Osteoblast (primary cell): ENCODE results near the gene GLRX. TPM values are rescaled to one million over a fixed set of nuclear protein-coding genes. Genes with fewer than 3 reads are reported as not detected.
"Not testable (repeated sequence)": the region's sequence is repeated elsewhere in the genome, so short reads cannot be mapped to it uniquely, and the experiment has no call there.

Experiments used
- DNase-seq: peaks from one replicate; pipeline ENCODE4 v3.0.0; 2011; ENCODE audit warnings: low spot score, mixed read lengths; ENCODE audit not compliant: insufficient read length; ENCODE audit errors: missing footprints
- H2AFZ ChIP-seq: 2 replicates; pipeline ENCODE4 v1.6.0; 2011; ENCODE audit warnings: mild to moderate bottlenecking, low read length
- H3K27ac ChIP-seq: 2 replicates; pipeline ENCODE4 v1.5.1; 2011; ENCODE audit warnings: mild to moderate bottlenecking, low read depth, low read length, moderate library complexity
- H3K27me3 ChIP-seq: 2 replicates; pipeline ENCODE4 v1.6.0; 2012; ENCODE audit warnings: mild to moderate bottlenecking, control low read depth, inconsistent platforms, low read length, moderate library complexity; ENCODE audit not compliant: insufficient read depth
- H3K36me3 ChIP-seq: 2 replicates; pipeline ENCODE4 v1.5.1; 2011; ENCODE audit warnings: mild to moderate bottlenecking, low read length, control low read depth, moderate library complexity; ENCODE audit not compliant: insufficient read depth
- H3K4me1 ChIP-seq: 2 replicates; pipeline ENCODE4 v1.5.1; 2011; ENCODE audit warnings: mild to moderate bottlenecking, low read length, control low read depth, moderate library complexity; ENCODE audit not compliant: insufficient read depth
- H3K4me2 ChIP-seq: 2 replicates; pipeline ENCODE4 v1.6.0; 2011; ENCODE audit warnings: mild to moderate bottlenecking, low read length; ENCODE audit not compliant: insufficient read depth
- H3K4me3 ChIP-seq: fragments of 200-600 bp; sonication (generic); 3 replicates; pipeline ENCODE4 v1.5.1; 2012; ENCODE audit warnings: mild to moderate bottlenecking, low read length, inconsistent platforms; ENCODE audit not compliant: insufficient read depth
- H3K79me2 ChIP-seq: 2 replicates; pipeline ENCODE4 v1.6.0; 2012; ENCODE audit warnings: mild to moderate bottlenecking, low read length, control low read depth, inconsistent platforms; ENCODE audit not compliant: insufficient read depth
- H3K9me3 ChIP-seq: 2 replicates; pipeline ENCODE4 v1.5.1; 2011; ENCODE audit warnings: low read depth, low read length, control low read depth
- H4K20me1 ChIP-seq: 2 replicates; pipeline ENCODE4 v1.6.0; 2012; ENCODE audit warnings: mild to moderate bottlenecking, low read length, control low read depth; ENCODE audit not compliant: insufficient read depth
- total RNA-seq: library from RNA; depleted of rRNA; stranded (reverse); fragments of >200 nt; gene quantifications from 2 replicates; pipeline ENCODE4 v1.2.3, GENCODE V29; 2012
- TF ChIP-seq, protein P1 (sequence below): IDR thresholded peaks from 2 replicates; pipeline ENCODE4 v1.5.1; 2011; ENCODE audit warnings: mild to moderate bottlenecking, low read depth, low read length, moderate library complexity; ENCODE audit errors: extremely low read depth

Gene GLRX
- total RNA-seq, 1 donor: 59.0 TPM

DNA sequence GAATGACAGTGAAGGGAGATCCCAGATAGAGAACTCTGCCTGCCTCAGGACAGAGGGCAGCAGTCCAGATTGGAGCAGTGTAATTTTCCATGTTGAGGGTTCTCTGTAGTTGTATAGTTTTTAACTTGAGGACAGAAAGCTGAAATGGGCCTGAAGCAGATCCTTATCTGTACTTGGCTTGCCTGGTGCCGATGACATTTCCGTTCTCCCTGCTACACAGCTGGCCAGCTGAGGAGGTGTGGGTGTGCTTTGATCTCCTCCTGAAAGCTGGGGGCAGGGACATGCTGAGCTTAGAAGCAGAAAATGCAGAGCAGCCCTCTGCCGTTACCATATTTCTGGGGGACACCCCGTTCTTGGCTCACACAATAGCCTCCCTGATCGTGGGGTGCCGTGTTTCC, 10.5 kb downstream of the GLRX start:
- Histone ChIP-seq H3K27me3 (no peaks in the 10 kb centered on the region), H3K36me3 (peaks cover 40% of the 10 kb centered on the region), H3K27ac (peak overlapping the region; percentile 20), H2AFZ (no peak overlapping the region), H3K79me2 (peaks cover 21% of the 10 kb centered on the region), H3K9me3 (no peaks in the 10 kb centered on the region), H4K20me1 (peaks cover 10% of the 10 kb centered on the region), H3K4me1 (peaks cover 33% of the 10 kb centered on the region), H3K4me2 (no peak overlapping the region), H3K4me3 (no peak overlapping the region)
- TF ChIP-seq, protein P1, sequence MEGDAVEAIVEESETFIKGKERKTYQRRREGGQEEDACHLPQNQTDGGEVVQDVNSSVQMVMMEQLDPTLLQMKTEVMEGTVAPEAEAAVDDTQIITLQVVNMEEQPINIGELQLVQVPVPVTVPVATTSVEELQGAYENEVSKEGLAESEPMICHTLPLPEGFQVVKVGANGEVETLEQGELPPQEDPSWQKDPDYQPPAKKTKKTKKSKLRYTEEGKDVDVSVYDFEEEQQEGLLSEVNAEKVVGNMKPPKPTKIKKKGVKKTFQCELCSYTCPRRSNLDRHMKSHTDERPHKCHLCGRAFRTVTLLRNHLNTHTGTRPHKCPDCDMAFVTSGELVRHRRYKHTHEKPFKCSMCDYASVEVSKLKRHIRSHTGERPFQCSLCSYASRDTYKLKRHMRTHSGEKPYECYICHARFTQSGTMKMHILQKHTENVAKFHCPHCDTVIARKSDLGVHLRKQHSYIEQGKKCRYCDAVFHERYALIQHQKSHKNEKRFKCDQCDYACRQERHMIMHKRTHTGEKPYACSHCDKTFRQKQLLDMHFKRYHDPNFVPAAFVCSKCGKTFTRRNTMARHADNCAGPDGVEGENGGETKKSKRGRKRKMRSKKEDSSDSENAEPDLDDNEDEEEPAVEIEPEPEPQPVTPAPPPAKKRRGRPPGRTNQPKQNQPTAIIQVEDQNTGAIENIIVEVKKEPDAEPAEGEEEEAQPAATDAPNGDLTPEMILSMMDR: no peak
- no peak for DNase-seq

DNA sequence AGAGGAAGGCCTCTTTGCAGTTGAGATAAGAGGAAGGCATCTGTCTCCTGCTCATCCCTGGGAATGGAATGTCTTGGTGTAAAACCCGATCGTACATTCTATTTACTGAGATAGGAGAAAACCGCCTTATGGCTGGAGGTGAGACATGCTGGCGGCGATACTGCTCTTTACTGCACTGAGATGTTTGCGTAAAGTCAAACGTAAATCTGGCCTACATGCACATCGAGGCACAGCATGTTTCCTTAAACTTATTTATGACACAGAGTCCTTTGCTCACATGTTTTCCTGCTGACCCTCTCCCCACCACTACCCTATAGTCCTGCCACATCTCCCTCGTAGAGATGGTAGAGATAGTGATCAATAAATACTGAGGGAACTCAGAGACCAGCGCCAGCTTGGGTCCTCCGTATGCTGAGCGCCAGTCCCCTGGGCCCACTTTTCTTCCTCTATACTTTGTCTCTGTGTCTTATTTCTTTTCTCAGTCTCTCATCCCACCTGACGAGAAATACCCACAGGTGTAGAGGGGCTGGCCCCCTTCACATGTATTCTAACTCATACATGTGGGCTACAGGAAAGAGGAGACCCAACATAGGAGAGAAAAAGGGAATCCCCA, 11.0 kb downstream of the GLRX start:
- DNase-seq, H3K9me3 ChIP-seq, H2AFZ ChIP-seq, H3K4me2 ChIP-seq, H4K20me1 ChIP-seq, H3K4me3 ChIP-seq, H3K27me3 ChIP-seq: not testable (repeated sequence)
- peak overlapping the region; percentile 20 for H3K27ac ChIP-seq
- H3K79me2 ChIP-seq: peaks cover 16% of the 10 kb centered on the region
- peaks cover 35% of the 10 kb centered on the region for H3K36me3 ChIP-seq
- H3K4me1 ChIP-seq: peaks cover 33% of the 10 kb centered on the region

DNA sequence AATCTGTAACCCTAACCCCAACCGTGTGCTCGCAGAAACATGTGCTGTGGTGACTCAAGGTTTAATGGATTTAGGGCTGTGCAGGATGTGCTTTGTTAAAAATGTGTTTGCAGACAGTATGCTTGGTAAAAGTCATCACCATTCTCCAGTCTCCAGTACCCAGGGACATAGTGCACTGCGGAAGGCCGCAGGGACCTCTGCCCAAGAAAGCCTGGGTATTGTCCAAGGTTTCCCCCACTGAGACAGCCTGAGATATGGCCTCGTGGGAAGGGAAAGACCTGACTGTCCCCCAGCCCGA, 11.5 kb downstream of the GLRX start:
- H3K27ac ChIP-seq, H3K27me3 ChIP-seq, DNase-seq, H2AFZ ChIP-seq, H3K4me3 ChIP-seq, H3K9me3 ChIP-seq, H3K4me2 ChIP-seq, H4K20me1 ChIP-seq: not testable (repeated sequence)
- H3K36me3 ChIP-seq: peaks cover 30% of the 10 kb centered on the region
- H3K4me1 ChIP-seq: peaks cover 33% of the 10 kb centered on the region
- peaks cover 11% of the 10 kb centered on the region for H3K79me2 ChIP-seq

DNA sequence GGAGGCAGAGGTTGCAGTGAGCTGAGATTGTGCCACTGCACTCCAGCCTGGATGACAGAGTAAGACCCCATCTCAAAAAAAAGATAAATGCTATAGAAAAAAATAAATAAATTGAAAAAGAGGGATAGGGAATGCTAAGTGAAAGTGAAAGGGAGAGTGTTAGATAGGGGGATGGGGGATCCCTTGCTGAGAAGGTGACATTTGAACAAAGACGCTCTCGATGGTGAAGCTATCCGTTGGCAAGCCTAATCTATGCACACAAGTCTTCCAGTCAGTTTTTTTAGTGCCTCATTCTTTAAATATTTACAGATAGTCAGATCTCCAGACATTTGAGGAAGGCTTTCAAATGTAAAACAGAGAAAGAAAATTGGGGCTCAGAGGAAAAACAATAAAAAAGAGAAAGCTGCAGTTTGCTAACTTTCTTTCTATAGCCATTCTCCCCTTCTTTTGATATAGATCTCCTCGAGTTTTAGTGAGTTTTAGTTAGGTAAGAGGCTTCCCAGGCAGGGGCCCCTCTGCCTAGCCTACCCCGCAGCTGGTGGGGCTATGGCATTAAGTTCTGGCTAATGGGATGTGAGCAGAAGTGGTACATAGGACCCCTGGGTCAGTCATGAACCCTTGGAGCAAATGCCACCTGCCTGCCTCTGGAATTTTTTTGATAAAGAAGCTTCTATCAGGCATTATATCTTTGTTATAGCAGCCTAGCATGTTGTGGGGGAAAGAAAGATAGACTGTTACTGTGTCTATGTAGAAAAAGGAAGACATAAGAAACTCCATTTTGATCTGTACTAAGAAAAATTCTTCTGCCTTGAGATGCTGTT, 12.0 kb downstream of the GLRX start:
- H4K20me1 ChIP-seq: peaks cover 2% of the 10 kb centered on the region
- peak overlapping the region; percentile 83 for H3K27ac ChIP-seq
- peaks cover 24% of the 10 kb centered on the region for H3K36me3 ChIP-seq
- peaks cover 6% of the 10 kb centered on the region for H3K79me2 ChIP-seq
- TF ChIP-seq, protein P1: no peak
- no peak for DNase-seq
- H3K4me1 ChIP-seq: peaks cover 33% of the 10 kb centered on the region
- H3K4me2 ChIP-seq: peak overlapping the region; percentile 66
- H2AFZ ChIP-seq: no peak overlapping the region
- peak overlapping the region; percentile 8 for H3K4me3 ChIP-seq
- no peaks in the 10 kb centered on the region for H3K27me3 ChIP-seq
- no peaks in the 10 kb centered on the region for H3K9me3 ChIP-seq
